Fibroblast of upper back skin (primary cell): ENCODE results near the gene SEZ6L.

ENCODE experiments used
- DNase-seq: peaks from one replicate; pipeline ENCODE4 v3.0.0-alpha.2; 2013

SEZ6L gene

GRCh38 chr22:26182723-26183122, 13.5 kb downstream of the SEZ6L start:
- no peak for DNase-seq

DNA sequence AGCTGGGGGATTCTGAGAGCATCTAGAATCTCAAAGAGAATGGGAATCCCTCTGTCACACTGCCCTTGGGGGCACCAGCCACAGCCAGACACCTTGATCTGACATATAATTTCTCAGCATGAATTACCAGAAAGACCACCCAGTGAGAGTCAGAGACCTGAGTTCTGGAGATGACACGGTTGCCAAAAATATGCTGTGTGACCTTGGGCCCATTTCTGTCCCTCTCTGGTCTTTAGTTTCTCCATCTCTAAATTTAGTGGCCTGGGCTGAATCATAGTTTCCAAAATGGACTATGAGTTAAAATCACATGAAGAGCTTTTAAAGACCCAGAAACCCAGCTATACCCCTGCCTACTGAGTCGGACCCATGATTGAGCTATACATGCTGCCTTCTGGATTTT, 15.9 kb downstream of the SEZ6L start:
- no peak for DNase-seq

DNA sequence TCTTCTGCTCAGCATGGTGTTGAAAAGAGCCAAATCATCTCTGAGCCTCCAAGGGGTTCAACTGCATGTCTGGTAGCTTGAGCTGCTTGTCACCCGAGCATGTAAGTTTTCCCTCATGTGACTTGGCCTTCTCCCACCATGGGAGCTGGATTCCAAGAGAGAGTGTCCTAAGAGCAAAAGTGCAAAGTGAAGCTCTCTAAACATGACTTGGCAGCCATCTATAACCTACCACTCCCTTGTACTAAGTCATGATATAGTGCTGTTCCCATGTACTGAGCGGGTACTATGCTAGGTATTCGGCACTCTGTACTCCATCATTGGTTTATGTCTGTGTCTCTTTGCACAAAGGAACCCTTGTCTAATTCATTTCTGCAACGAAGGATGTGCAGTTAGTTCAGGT, 19.1 kb downstream of the SEZ6L start:
- no peak for DNase-seq

DNA sequence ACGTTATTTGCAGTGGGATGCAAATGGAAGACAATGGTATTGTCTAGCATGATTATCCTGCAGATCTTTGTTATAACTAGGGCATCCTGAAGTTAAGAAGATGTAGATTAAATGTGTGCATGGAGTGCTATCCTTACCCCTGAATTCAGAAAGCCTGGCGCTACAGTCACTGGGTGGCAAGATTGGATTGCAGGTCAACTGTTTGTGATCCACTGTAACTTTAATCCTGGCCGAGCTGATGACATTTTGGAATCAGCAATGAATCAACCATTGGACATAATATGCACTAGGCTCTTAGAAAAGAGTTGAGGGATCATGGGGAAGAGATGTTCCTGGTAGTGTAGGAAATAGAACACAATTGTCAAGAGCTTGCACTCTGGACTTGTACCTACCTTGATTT, 25.1 kb downstream of the SEZ6L start:
- DNase-seq, result no peak

DNA sequence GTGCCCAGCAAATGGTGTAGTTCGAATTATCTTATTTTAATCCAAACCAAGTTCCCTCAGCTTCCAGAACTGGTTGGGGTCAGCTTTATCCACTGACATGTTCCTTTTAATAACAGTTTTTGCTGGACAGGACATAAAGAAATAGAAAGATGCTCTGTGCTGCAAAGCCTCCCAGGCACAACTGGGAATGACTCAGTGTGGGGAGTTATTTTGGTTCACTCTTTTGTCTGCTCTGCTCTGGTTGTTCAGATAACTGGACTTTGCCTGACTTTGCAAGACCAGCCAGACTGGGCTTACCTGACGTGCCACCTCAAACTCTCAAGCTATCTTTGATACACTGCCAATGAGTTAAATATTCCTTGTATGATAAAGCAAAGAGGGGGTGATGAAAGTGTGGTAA, 25.6 kb downstream of the SEZ6L start:
- no peak for DNase-seq

DNA sequence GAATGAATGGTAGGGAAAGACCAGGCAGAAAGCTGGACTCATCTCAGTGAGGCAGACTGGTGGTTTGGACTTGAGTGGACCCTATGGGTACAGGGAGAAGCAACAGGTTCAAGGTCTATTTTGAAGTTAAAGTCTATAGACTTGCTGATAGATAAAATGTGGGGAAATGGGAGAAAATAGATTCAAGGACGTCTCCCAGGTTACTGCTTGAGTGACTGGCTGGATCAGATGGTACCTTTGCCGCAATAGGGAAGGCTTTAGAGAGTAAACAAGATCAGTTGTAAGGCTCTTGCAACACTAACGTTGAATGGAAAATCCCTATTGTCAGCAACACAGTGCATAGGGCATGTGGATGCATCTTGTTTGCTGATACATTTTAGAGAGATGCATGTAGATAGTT, 27.4 kb downstream of the SEZ6L start:
- no peak for DNase-seq

GRCh38 chr22:26197425-26197824, 28.2 kb downstream of the SEZ6L start:
- DNase-seq, result no peak

DNA sequence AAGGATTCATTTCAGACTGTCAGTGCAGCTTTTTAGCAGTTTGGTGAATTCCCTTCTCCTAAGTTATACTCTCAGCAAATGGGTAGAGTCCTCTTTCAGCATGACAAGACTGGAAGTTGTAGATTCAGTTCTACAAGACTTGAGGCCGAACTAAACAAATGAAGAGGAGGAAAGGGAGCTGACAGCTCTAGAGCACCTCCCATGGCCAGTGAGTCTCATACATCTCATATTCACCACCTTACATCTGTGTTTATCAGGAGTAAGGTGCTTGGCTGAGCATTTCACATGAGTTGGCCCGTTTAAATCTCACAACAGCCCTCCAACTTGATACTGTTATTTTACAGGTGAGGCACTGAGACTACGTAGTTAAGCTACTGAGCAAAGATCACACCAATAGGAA, 30.4 kb downstream of the SEZ6L start:
- no peak for DNase-seq

GRCh38 chr22:26202280-26202924, 33.1 kb downstream of the SEZ6L start:
- no peak for DNase-seq

DNA sequence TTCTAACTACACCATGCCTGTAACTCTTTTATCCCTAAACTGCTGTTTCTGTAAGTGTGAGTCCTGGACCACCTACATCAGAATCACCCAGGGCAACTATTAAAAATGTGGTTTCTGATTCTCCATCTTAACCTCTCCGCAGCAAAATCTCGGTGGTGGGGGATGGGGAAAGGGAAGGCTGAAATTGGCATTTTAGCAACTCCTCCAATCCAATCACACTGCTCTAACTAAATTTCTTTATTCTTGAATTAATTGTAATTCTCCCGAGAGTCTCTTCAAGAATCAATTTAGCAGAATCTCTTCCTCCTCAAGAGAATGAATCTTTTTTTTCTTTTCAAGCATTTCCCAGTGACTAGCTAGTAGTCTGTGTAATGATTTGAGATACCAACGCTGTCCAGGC, 36.2 kb downstream of the SEZ6L start:
- DNase-seq, result no peak

GRCh38 chr22:26210334-26210733, 41.1 kb downstream of the SEZ6L start:
- no peak for DNase-seq

DNA sequence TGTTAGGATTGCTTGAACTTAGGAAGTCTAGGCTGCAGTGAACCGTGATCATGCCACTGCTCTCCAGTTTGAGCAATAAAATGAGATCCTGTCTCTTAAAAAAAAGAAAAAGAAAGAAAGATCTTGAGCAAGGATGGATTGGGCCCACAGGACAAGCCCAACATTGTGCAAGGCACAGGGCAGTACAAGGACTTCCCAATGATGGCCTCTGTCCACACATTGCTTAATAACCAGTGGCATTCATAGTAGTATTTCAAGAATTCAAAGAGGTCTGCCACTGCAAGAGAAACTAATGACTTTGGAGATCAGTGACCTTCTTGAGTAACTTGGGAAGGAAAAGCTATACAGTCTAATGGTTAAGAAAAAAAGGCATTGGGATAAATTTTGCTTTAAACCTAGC, 44.6 kb downstream of the SEZ6L start:
- DNase-seq, result no peak

- no peak for DNase-seq
These were observed 45.2 kb downstream of the SEZ6L start for GRCh38 chr22:26214466-26214865.

DNA sequence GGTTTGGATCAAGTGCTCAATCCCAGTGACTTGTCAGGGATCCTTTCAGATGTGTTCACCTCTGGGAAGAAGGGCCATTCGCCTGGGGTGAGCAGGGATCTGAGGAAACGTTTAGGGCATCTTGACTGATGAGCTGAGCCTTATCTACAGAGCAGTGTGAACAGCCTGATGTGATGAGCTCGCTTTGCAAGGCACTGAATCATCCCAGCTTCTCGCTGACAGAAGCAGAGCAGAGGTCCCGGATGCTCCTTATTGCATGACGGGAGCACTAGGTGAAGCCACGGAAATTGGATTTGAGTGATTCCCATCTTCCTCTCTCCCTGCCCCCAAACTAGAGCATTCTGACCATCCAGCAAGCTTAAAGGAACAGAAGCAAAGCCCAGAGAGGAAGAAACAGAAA, 46.5 kb downstream of the SEZ6L start:
- no peak for DNase-seq

- DNase-seq, result no peak
These were observed 55.9 kb downstream of the SEZ6L start for GRCh38 chr22:26225207-26225606.

GRCh38 chr22:26226538-26227297, 57.5 kb downstream of the SEZ6L start:
- no peak for DNase-seq

- no peak for DNase-seq
These were observed 60.6 kb downstream of the SEZ6L start for GRCh38 chr22:26229910-26230309.

DNA sequence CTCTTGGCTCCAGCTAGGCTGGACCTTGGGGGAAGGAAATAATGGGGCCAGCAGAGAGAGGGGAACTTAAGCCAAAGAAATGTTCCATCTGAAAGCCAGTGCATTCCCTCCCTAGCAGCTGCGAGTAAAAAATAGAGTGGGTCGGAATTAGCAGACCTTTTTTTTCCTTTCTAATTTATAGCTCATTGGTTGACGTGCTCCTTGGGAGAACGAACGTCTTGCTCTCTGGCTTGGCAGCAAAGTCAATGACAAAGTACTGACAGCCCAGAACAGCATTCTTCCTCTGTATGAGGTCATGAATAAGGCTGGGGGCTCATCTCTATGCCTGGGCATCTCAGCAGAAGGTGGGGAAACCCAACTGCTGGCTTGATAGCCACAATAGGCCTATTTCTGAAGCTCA, 65.0 kb downstream of the SEZ6L start:
- DNase-seq, result no peak

GRCh38 chr22:26235792-26236487, 66.7 kb downstream of the SEZ6L start:
- no peak for DNase-seq

- DNase-seq, result peak; percentile 45
These were observed 67.7 kb downstream of the SEZ6L start for GRCh38 chr22:26236991-26237390.

DNA sequence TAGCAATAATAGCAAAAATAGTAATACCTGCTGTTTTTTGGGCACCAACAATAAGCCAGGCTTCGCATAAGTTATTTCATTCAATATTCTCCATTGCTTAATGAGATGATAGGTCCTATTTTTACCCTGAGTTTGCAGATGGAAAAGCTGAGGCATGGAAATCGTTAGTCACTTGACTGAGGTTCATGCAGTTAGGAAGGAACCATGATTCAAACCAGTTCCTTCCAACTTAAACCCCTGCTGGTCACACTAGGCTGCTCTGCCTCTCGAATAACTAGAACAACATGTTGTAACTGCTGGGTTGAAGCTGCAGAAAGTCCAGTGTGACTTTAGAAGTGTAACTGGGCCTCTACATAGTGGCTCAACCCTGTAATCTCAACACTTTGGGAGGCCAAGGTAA, 69.3 kb downstream of the SEZ6L start:
- DNase-seq, result peak; percentile 17

- no peak for DNase-seq
These were observed 70.3 kb downstream of the SEZ6L start for GRCh38 chr22:26239581-26239980.

GRCh38 chr22:26241361-26241760, 72.1 kb downstream of the SEZ6L start:
- DNase-seq, result no peak

DNA sequence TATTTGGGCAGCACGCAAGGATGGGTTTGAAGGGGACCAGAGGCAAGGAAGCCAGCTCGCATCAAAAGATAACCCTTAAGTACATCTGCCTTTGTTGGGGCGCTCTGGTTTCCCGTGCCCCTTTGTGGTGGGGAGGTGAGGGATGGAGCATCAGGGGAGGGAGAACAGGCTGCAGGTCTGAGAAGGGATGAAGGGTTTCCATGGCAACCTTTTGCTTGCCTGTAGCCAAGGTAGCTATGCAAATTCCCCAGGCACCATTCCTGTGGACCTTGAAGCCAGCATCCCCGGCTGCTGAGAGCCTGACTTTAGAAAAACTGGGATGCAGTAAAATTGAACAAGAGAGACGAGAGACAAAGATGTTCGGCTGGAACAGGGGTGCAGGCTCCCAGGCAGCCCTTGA, 75.7 kb downstream of the SEZ6L start:
- no peak for DNase-seq
